ENCODE measurements around the gene ATP5MG. TPM values are rescaled to one million over a fixed set of nuclear protein-coding genes. Genes with fewer than 3 reads are reported as not detected.

ATP5MG gene
- total RNA-seq, 4 donors from 2014 or later = 26.7 to 83.6 (median 44.8) TPM

DNA sequence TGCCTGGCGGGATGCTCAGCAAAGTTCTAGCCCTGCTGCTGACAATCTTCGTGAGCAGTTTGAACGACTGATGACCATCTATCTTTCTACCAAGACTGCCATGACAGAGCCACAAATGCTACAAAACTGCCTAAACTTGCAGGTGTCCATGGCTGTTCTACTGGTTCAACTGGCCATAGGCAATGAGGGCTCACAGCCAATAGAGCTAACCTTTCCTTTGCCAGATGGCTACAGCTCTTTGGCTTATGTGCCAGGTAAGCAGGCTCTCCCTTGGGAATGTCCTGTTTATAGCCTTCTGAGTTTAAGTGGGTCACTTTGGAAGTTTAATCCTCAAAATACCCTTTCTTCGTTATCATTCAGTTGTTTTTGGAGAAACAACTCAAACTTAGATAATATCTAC, 21.9 kb upstream of the ATP5MG start:
- DNase-seq (ENCODE audit: low spot score in 2 of 2) = no peak
- 80 to 90% methylated on average over 4 of the region's 4 CpGs for WGBS, 2 donors
- intact Hi-C loops (cut with DNase I; ENCODE audit: low total_unique reads) = no loop called here
- H3K4me3 ChIP-seq (ENCODE audit: low read depth, poor library complexity, severe bottlenecking) = no peak overlapping the region
- no peak for TF ChIP-seq POLR2A (IDR thresholded peaks at IDR 0.05)

DNA sequence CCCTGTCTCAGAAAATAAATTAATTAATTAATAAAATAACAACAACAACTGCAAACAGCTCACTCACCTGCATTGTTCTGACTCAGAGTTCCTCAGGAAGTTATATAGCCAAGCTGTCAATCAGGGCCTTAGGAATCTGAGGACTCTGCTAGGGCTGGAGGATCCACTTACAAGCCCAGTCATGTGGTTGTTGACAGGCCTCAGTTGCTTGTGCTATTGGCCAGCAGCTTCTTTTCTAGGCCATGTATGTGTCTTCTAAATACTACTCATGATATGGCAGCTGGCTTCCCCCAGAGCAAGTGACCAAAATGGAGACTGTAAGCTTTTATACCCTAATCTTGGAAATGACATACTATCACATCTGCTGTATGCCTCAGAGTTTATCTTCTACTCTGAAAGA, 20.8 kb upstream of the ATP5MG start:
- DNase-seq (ENCODE audit: low spot score in 2 of 2) = no peak
- TF ChIP-seq, protein P1, sequence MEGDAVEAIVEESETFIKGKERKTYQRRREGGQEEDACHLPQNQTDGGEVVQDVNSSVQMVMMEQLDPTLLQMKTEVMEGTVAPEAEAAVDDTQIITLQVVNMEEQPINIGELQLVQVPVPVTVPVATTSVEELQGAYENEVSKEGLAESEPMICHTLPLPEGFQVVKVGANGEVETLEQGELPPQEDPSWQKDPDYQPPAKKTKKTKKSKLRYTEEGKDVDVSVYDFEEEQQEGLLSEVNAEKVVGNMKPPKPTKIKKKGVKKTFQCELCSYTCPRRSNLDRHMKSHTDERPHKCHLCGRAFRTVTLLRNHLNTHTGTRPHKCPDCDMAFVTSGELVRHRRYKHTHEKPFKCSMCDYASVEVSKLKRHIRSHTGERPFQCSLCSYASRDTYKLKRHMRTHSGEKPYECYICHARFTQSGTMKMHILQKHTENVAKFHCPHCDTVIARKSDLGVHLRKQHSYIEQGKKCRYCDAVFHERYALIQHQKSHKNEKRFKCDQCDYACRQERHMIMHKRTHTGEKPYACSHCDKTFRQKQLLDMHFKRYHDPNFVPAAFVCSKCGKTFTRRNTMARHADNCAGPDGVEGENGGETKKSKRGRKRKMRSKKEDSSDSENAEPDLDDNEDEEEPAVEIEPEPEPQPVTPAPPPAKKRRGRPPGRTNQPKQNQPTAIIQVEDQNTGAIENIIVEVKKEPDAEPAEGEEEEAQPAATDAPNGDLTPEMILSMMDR (IDR thresholded peaks at IDR 0.05) = no peak
- no peak for TF ChIP-seq POLR2A (IDR thresholded peaks at IDR 0.05)
- intact Hi-C loops (cut with DNase I; ENCODE audit: low total_unique reads) = loop anchor here (10.0 kb wide), 1 partner anchor 124 kb away; no protein-coding TSS in a partner anchor
- no peak overlapping the region for H3K4me3 ChIP-seq (ENCODE audit: low read depth, poor library complexity, severe bottlenecking)

DNA sequence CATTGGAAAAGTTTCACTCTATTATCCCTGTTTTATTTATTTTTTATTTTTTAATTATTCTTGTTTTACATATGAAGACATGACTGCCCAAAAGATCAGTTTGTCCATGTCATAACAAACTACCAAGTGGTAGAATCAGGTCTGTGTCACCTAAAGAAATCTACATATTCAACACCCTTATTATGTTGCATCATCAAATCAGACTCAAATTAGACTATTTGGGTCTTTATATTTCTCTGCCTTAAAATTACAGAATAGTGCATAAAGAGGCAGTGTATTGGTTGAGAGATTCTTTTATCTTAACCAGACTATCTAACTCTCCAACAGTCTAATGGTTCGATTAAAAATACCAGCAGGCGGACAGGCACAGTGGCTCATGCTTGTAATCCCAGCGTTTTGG, 18.5 kb upstream of the ATP5MG start:
- TF ChIP-seq, protein P1 (IDR thresholded peaks at IDR 0.05) = no peak
- no peak for TF ChIP-seq POLR2A (IDR thresholded peaks at IDR 0.05)
- H3K4me3 ChIP-seq (ENCODE audit: low read depth, poor library complexity, severe bottlenecking) = no peak overlapping the region
- DNase-seq (ENCODE audit: low spot score in 2 of 2) = no peak
- intact Hi-C loops (cut with DNase I; ENCODE audit: low total_unique reads) = loop anchor here (10.0 kb wide), 1 partner anchor 122 kb away; no protein-coding TSS in a partner anchor
- 90 to 91% methylated on average over 3 of the region's 3 CpGs for WGBS, 2 donors

DNA sequence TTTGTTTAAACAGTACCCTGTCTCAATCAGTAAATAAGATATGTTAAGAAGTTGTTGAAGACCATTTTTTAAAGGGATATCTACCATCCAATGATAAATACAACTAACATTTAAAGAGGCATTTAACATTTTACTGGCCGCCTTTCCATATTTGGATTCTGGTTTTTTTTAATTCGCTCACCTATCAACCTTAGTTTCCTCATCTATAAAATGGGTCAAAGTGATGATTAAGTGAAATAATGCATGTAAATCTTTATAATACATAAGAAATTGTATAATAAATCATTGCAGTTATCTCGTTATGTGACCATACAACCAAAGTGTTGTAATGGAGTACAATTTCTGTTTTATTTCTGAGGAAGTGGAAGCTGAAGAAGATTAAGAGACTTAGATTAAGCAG, 17.7 kb upstream of the ATP5MG start:
- H3K4me3 ChIP-seq (ENCODE audit: low read depth, poor library complexity, severe bottlenecking) = no peak overlapping the region
- no peak for TF ChIP-seq POLR2A (IDR thresholded peaks at IDR 0.05)
- TF ChIP-seq, protein P1 (IDR thresholded peaks at IDR 0.05) = no peak
- 94 to 96% methylated on average over 3 of the region's 3 CpGs for WGBS, 2 donors
- no peak for DNase-seq (ENCODE audit: low spot score in 2 of 2)
- intact Hi-C loops (cut with DNase I; ENCODE audit: low total_unique reads) = loop anchor here (10.0 kb wide), 1 partner anchor 121 kb away; no protein-coding TSS in a partner anchor

DNA sequence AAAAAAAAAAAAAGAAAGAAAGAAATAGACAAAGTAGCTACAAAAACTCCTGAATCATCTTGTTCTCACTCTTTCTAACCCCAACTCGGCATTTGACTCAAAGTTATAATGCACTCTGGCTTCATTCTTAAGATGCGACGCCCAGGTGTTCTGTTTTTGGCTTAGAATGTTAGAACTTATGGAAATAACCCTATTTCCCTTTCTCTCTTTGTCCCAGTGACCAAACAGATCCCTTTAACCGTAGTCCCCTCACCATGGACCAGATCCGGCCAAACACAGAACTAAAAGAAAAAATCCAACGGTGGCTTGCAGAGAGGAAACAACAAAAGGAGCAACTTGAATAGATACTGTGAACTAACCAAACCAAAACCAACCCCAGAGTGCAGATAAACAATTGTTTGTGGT, 5.3 kb upstream of the ATP5MG start:
- TF ChIP-seq, protein P1 (IDR thresholded peaks at IDR 0.05) = no peak
- no peak for TF ChIP-seq POLR2A (IDR thresholded peaks at IDR 0.05)
- WGBS, 2 donors = 85 to 94% methylated on average over 6 of the region's 6 CpGs
- intact Hi-C loops (cut with DNase I; ENCODE audit: low total_unique reads) = no loop called here
- no peak for DNase-seq (ENCODE audit: low spot score in 2 of 2)
- H3K4me3 ChIP-seq (ENCODE audit: low read depth, poor library complexity, severe bottlenecking) = no peak overlapping the region

DNA sequence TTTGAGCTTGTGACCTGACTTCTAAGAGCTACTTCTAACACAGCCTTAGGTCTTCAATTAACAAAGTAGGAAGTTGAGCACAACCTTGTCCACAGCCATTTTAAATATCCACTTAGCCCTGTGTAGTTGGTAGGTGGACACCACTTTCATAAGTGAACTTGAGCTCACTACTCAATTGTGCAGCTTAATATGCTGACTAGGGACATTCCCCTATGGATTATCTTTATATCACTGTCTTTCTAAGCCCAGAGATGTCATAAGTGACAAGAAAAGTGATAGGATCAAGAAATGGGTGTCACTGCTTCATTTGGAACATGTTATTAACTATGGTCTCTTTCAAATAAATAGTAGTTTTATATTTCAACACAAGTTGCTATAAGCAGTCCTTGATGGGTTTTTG, 4.0 kb upstream of the ATP5MG start:
- DNase-seq (ENCODE audit: low spot score in 2 of 2) = no peak
- intact Hi-C loops (cut with DNase I; ENCODE audit: low total_unique reads) = no loop called here
- TF ChIP-seq, protein P1 (IDR thresholded peaks at IDR 0.05) = no peak
- TF ChIP-seq POLR2A (IDR thresholded peaks at IDR 0.05) = no peak
- no peak overlapping the region for H3K4me3 ChIP-seq (ENCODE audit: low read depth, poor library complexity, severe bottlenecking)
